Vagina (tissue), 2 donors: ENCODE measurements around the gene MTHFS.

Source experiments
- CTCF ChIP-seq, 3 experiments: fragments of 450-650 bp in 2 of 3; fragments of 200-600 bp in 1 of 3; sonication (generic) in 1 of 3; IDR thresholded peaks; one replicate each; pipeline ENCODE4 v1.5.1; 2017 to 2019; ENCODE audit warnings: antibody characterized with exemption in 3 of 3, mild to moderate bottlenecking in 2 of 3, moderate library complexity in 2 of 3
- POLR2A ChIP-seq, 2 donors: fragments of 450-650 bp; IDR thresholded peaks; one replicate each; pipeline ENCODE4 v1.6.1; 2017; ENCODE audit warnings: antibody characterized with exemption in 2 of 2, mild to moderate bottlenecking in 2 of 2, moderate library complexity in 2 of 2

DNA sequence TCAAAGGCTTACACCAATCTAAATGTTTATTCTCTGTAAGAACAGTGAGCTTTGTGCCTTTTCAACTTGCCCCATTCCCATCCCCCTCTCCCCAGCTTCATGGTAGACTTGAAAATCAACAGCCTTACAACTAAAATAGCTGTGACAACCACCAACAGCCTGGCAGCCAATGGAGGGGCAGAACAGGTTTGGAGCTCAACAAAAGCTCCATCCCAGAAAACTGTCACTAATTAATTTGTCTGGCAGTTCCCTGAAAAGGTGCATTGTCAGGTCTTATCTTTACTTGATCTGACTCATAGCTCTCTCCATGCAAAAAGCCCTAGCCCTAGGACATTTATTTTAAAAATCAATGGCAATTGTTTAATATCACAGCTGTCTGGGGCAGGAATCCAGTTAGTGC lies 22.6 kb downstream of the MTHFS start:
- TF ChIP-seq CTCF (IDR thresholded peaks at IDR 0.05) (no peak), POLR2A (IDR thresholded peaks at IDR 0.05) (no peak)
